Measurements from ENCODE around the gene KIF9. TPM values are rescaled to one million over a fixed set of nuclear protein-coding genes. Genes with fewer than 3 reads are reported as not detected.

The KIF9 gene
- total RNA-seq = 10 to 100 TPM in 1 of 4 donors, 1 to 10 TPM in 3; 2.9 to 10.8 (median 8.0) TPM

GRCh38 chr3:47282424-47283192 is at the start of gene KIF9, which contains the start of gene KLHL18:
TSS of gene KIF9 (minus strand) at chr3:47282799. CDS start at chr3:47277374, 5,425 bp downstream.
TSS of gene KLHL18 (plus strand) at chr3:47282944. CDS start at chr3:47282966, 22 bp downstream.
- in situ Hi-C loops (cut with MboI; ENCODE audit: low sequenced_read_pairs in 4 of 4) = no loop called here

GRCh38 chr3:47324278-47324865 is 41.8 kb upstream of the KIF9 start:
- Histone ChIP-seq H3K9me3 (no peaks in the 10 kb centered on the region), H3K4me1 (no peaks in the 10 kb centered on the region), H3K27ac (no peak overlapping the region), H3K27me3 (no peaks in the 10 kb centered on the region), H3K4me3 (no peak overlapping the region), H3K36me3 (peaks cover 0 to 54% of the 10 kb centered on the region in 2 donors)
- in situ Hi-C loops (cut with MboI; ENCODE audit: low sequenced_read_pairs in 4 of 4) = loop anchor here (10.0 to 25.0 kb wide), 3 partner anchors 70 to 612 kb away; partner anchors contain the start of genes PRSS50 (in 2 of the 4) and TMIE (in 2 of the 4)
- TF ChIP-seq CTCF (IDR thresholded peaks at IDR 0.05 in 4 of 5, conservative IDR thresholded peaks at IDR 0.05 in 1 of 5) (peak; percentile 36 to 77 (median 64)), POLR2A (IDR thresholded peaks at IDR 0.05) (no peak)
- DNase-seq (peak; percentile 16 to 42), ATAC-seq (peak; percentile 94 to 99)
- intact Hi-C loops (cut with DNase I; ENCODE audit: low total_unique reads) = loop anchor here (1.0 to 10.0 kb wide), 4 partner anchors 74 to 622 kb away; partner anchors contain the start of genes SETD2 and TMIE

More at GRCh38 chr3:47282424-47283192, at the start of gene KIF9, which contains the start of gene KLHL18:
- peaks cover 25 to 40% of the 10 kb centered on the region in 2 donors for H3K4me1 ChIP-seq
- no peaks in the 10 kb centered on the region for H3K27me3 ChIP-seq
- peak within 1 kb of the TSS; percentile 70 to 92 (median 86) for H3K4me3 ChIP-seq
- TF ChIP-seq CTCF (IDR thresholded peaks at IDR 0.05 in 4 of 5, conservative IDR thresholded peaks at IDR 0.05 in 1 of 5) (peak in 1 of 5 experiments; percentile 29), POLR2A (IDR thresholded peaks at IDR 0.05) (peak; percentile 60 to 78)
- ATAC-seq = peak; percentile 96 to 97
- H3K9me3 ChIP-seq = no peaks in the 10 kb centered on the region
- DNase-seq = peak; percentile 86 to 90
- peak within 1 kb of the TSS; percentile 86 to 93 (median 91) for H3K27ac ChIP-seq
- H3K36me3 ChIP-seq = peaks cover 0 to 7% of the 10 kb centered on the region in 2 donors
- intact Hi-C loops (cut with DNase I; ENCODE audit: low total_unique reads) = loop anchor here (1.0 to 2.0 kb wide), 2 partner anchors 98 to 118 kb away; partner anchors contain the start of genes PTPN23 and SETD2

- intact Hi-C loops (cut with DNase I; ENCODE audit: low total_unique reads) = loop anchor here (1.0 to 10.0 kb wide), 4 partner anchors 73 to 621 kb away; partner anchors contain the start of genes SETD2 and TMIE
- Histone ChIP-seq H3K4me1 (peaks cover 0 to 5% of the 10 kb centered on the region in 2 donors), H3K4me3 (no peak overlapping the region), H3K36me3 (peaks cover 0 to 52% of the 10 kb centered on the region in 2 donors), H3K27me3 (no peaks in the 10 kb centered on the region), H3K27ac (no peak overlapping the region), H3K9me3 (no peaks in the 10 kb centered on the region)
- in situ Hi-C loops (cut with MboI; ENCODE audit: low sequenced_read_pairs in 4 of 4) = loop anchor here (10.0 to 25.0 kb wide), 3 partner anchors 69 to 611 kb away; partner anchors contain the start of genes PRSS50 (in 2 of the 4) and TMIE (in 2 of the 4)
- no peak for TF ChIP-seq POLR2A (IDR thresholded peaks at IDR 0.05)
- TF ChIP-seq CTCF (IDR thresholded peaks at IDR 0.05 in 4 of 5, conservative IDR thresholded peaks at IDR 0.05 in 1 of 5) = no peak
- ATAC-seq (no peak), DNase-seq (no peak)
These were observed 41.1 kb upstream of the KIF9 start for GRCh38 chr3:47323431-47324277.

- H3K27me3 ChIP-seq = no peaks in the 10 kb centered on the region
- no peak overlapping the region for H3K4me3 ChIP-seq
- TF ChIP-seq POLR2A (IDR thresholded peaks at IDR 0.05) (no peak), CTCF (IDR thresholded peaks at IDR 0.05 in 4 of 5, conservative IDR thresholded peaks at IDR 0.05 in 1 of 5) (no peak)
- in situ Hi-C loops (cut with MboI; ENCODE audit: low sequenced_read_pairs in 4 of 4) (loop anchor here (10.0 to 25.0 kb wide), 3 partner anchors 65 to 608 kb away; partner anchors contain the start of genes PRSS50 (in 2 of the 4) and TMIE (in 2 of the 4)), intact Hi-C loops (cut with DNase I; ENCODE audit: low total_unique reads) (loop anchor here (5.0 to 10.0 kb wide), 3 partner anchors 155 to 618 kb away; partner anchors contain the start of genes SETD2 and TMIE)
- H3K36me3 ChIP-seq = peaks cover 0 to 31% of the 10 kb centered on the region in 2 donors
- DNase-seq (no peak), ATAC-seq (no peak)
- no peak overlapping the region for H3K27ac ChIP-seq
- peaks cover 5 to 19% of the 10 kb centered on the region in 2 donors for H3K4me1 ChIP-seq
- no peaks in the 10 kb centered on the region for H3K9me3 ChIP-seq
These were observed 37.4 kb upstream of the KIF9 start for GRCh38 chr3:47319956-47320355.
